HG03095 (cell line): ENCODE results near the gene TMEM164.

Experiments used
- ATAC-seq: cut with Tn5 transposase; IDR thresholded peaks from one replicate; pipeline ENCODE4 v1.9.1; 2021; ENCODE audit warnings: moderate library complexity; ENCODE audit not compliant: unreplicated experiment

The TMEM164 gene

GRCh38 chrX:110159865-110160264 is 157.0 kb downstream of the TMEM164 start:
- ATAC-seq: no peak

GRCh38 chrX:110161361-110161686 is 158.4 kb downstream of the TMEM164 start:
- no peak for ATAC-seq

GRCh38 chrX:110162131-110162530 is 159.2 kb downstream of the TMEM164 start:
- no peak for ATAC-seq

- no peak for ATAC-seq
These were observed 160.0 kb downstream of the TMEM164 start for GRCh38 chrX:110162867-110163266.

- no peak for ATAC-seq
These were observed 160.6 kb downstream of the TMEM164 start for GRCh38 chrX:110163488-110163887.

- no peak for ATAC-seq
These were observed 165.1 kb downstream of the TMEM164 start for GRCh38 chrX:110167952-110168451.

- no peak for ATAC-seq
These were observed 165.7 kb downstream of the TMEM164 start for GRCh38 chrX:110168585-110168984.

- no peak for ATAC-seq
These were observed 167.1 kb downstream of the TMEM164 start for GRCh38 chrX:110170029-110170428.

- no peak for ATAC-seq
These were observed 168.5 kb downstream of the TMEM164 start for GRCh38 chrX:110171442-110171841.

- ATAC-seq: peak; percentile 97
These were observed 169.3 kb downstream of the TMEM164 start for GRCh38 chrX:110172215-110172614.

GRCh38 chrX:110173192-110174175 is 170.6 kb downstream of the TMEM164 start:
- ATAC-seq: no peak

- ATAC-seq: no peak
These were observed 172.2 kb downstream of the TMEM164 start for GRCh38 chrX:110175146-110175545.

- no peak for ATAC-seq
These were observed 172.8 kb downstream of the TMEM164 start for GRCh38 chrX:110175696-110176095.

GRCh38 chrX:110178179-110178865 is 175.4 kb downstream of the TMEM164 start:
- ATAC-seq: no peak

- peak; percentile 25 for ATAC-seq
These were observed 177.4 kb downstream of the TMEM164 start for GRCh38 chrX:110180176-110180927.

GRCh38 chrX:110180928-110181310 is 178.0 kb downstream of the TMEM164 start:
- peak; percentile 86 for ATAC-seq

- ATAC-seq: no peak
These were observed 178.7 kb downstream of the TMEM164 start for GRCh38 chrX:110181459-110182137.

GRCh38 chrX:110182362-110182761 is 179.4 kb downstream of the TMEM164 start:
- ATAC-seq: no peak

- ATAC-seq: no peak
These were observed 180.0 kb downstream of the TMEM164 start for GRCh38 chrX:110182865-110183264.

- no peak for ATAC-seq
These were observed 180.4 kb downstream of the TMEM164 start for GRCh38 chrX:110183314-110183713.
